ENCODE data around the gene MS4A14.
A peak's percentile ranks its signal among the peaks of the same experiment; 100 is the strongest.

Gene MS4A14

DNA sequence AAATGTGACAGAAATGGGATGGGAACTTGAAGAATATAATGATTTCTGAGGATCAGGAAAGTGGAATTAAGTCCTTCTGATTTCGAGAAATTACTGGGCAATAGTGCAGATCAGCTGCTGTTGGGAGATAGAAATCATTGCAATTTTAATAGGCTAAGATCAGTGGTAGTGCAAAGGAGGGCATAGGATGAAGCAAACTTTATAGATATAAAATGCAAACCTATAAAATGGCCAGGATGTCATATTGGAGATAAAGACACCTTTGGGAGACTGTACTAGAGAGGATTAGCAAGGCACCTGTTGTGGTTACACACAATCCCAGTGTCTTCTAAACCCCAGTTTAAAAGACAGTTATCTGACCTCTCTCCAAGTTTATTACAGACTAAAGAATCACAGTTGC is 24.4 kb upstream of the MS4A14 start:
- DNase-seq (ENCODE audit: low read depth): no peak
- no peak overlapping the region for H3K4me3 ChIP-seq (ENCODE audit: low read depth, low read length)
- TF ChIP-seq, protein P1, sequence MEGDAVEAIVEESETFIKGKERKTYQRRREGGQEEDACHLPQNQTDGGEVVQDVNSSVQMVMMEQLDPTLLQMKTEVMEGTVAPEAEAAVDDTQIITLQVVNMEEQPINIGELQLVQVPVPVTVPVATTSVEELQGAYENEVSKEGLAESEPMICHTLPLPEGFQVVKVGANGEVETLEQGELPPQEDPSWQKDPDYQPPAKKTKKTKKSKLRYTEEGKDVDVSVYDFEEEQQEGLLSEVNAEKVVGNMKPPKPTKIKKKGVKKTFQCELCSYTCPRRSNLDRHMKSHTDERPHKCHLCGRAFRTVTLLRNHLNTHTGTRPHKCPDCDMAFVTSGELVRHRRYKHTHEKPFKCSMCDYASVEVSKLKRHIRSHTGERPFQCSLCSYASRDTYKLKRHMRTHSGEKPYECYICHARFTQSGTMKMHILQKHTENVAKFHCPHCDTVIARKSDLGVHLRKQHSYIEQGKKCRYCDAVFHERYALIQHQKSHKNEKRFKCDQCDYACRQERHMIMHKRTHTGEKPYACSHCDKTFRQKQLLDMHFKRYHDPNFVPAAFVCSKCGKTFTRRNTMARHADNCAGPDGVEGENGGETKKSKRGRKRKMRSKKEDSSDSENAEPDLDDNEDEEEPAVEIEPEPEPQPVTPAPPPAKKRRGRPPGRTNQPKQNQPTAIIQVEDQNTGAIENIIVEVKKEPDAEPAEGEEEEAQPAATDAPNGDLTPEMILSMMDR (IDR thresholded peaks at IDR 0.05; ENCODE audit: low read depth, low read length, missing control alignments): no peak

DNA sequence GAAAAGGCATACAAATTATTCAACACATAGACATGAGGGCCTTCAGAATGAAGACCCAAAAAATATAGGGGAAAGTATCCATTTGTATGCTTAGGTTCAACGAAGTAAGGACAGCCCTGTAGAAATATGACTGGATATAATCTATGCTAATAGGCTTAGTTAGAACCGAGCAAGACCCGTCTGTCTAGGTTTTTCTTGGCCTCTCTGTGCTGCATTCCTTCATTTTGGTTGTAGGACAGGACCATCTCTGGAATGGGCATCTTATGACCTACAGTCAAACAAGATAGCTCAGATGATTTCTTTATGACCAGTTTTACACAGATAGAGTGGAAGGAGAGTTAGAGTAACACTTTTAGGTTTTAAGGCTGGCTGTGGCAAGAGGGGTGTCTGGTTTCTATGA is 23.5 kb upstream of the MS4A14 start:
- TF ChIP-seq, protein P1 (IDR thresholded peaks at IDR 0.05; ENCODE audit: low read depth, low read length, missing control alignments): no peak
- H3K4me3 ChIP-seq (ENCODE audit: low read depth, low read length): no peak overlapping the region
- no peak for DNase-seq (ENCODE audit: low read depth)

DNA sequence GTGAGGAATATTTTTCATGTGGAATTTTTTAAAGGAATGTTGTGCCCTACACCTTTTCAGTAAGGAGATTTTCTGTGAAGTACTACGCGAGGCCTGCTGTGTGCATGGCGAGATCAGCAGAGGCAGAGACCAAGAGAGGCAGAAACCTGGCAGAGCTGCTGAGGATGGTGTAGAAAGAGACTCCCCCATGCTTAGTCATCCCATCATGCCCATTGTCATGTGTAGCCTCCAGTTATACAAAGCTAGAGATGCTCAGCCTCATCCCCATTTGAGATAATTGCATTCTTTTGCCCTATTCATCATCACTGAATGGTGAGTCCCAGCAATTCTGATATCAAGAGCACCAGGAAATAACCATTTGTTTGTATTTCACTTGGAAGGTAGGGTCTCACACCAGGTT is 20.9 kb upstream of the MS4A14 start:
- DNase-seq (ENCODE audit: low read depth): no peak
- TF ChIP-seq, protein P1 (IDR thresholded peaks at IDR 0.05; ENCODE audit: low read depth, low read length, missing control alignments): no peak
- no peak overlapping the region for H3K4me3 ChIP-seq (ENCODE audit: low read depth, low read length)

GRCh38 chr11:60376601-60377000 is 19.7 kb upstream of the MS4A14 start:
- no peak for DNase-seq (ENCODE audit: low read depth)
- TF ChIP-seq, protein P1 (IDR thresholded peaks at IDR 0.05; ENCODE audit: low read depth, low read length, missing control alignments): no peak

GRCh38 chr11:60377401-60378136 is 18.7 kb upstream of the MS4A14 start:
- TF ChIP-seq, protein P1 (IDR thresholded peaks at IDR 0.05; ENCODE audit: low read depth, low read length, missing control alignments): no peak
- no peak overlapping the region; the same call in 1 of the 2 replicates for H3K4me3 ChIP-seq (ENCODE audit: low read depth, low read length)
- DNase-seq (ENCODE audit: low read depth): peak; percentile 68

More at GRCh38 chr11:60376601-60377000, 19.7 kb upstream of the MS4A14 start:
- no peak overlapping the region for H3K4me3 ChIP-seq (ENCODE audit: low read depth, low read length)

DNA sequence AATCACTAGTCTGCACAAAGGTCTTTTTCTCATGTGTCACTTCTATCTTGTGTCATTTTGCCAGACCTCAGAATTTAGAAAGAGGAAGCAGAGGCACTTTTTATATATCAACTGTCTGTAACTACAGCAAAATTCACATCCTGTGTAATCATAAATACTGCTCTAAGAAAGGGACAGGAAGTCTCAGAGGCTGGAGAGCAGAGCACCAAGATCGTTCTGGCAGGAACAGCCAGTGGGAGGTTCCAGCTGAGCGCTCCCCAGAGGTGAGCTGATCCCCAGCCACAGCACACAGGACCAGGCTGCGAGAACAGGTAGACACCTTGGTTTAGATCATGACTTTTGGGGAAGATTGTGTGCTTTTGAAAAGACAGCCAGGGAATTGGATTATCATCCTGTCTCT is 17.9 kb upstream of the MS4A14 start, which contains the start of gene MS4A7:
TSS of gene MS4A7 (plus strand) at position 179 of the 400 bp plus-strand sequence. CDS start 4,610 bp downstream, outside the sequence.
- TF ChIP-seq, protein P1 (IDR thresholded peaks at IDR 0.05; ENCODE audit: low read depth, low read length, missing control alignments): no peak
- peak; percentile 72 for DNase-seq (ENCODE audit: low read depth)
- H3K4me3 ChIP-seq (ENCODE audit: low read depth, low read length): peak within 1 kb of the TSS; percentile 12
